HS-27A (cell line): ENCODE results near the gene UBL4A.

Source experiments
- DNase-seq: peaks from one replicate; pipeline ENCODE4 v3.0.0-alpha.2; 2012; ENCODE audit warnings: low read depth, missing footprints

The UBL4A gene

DNA sequence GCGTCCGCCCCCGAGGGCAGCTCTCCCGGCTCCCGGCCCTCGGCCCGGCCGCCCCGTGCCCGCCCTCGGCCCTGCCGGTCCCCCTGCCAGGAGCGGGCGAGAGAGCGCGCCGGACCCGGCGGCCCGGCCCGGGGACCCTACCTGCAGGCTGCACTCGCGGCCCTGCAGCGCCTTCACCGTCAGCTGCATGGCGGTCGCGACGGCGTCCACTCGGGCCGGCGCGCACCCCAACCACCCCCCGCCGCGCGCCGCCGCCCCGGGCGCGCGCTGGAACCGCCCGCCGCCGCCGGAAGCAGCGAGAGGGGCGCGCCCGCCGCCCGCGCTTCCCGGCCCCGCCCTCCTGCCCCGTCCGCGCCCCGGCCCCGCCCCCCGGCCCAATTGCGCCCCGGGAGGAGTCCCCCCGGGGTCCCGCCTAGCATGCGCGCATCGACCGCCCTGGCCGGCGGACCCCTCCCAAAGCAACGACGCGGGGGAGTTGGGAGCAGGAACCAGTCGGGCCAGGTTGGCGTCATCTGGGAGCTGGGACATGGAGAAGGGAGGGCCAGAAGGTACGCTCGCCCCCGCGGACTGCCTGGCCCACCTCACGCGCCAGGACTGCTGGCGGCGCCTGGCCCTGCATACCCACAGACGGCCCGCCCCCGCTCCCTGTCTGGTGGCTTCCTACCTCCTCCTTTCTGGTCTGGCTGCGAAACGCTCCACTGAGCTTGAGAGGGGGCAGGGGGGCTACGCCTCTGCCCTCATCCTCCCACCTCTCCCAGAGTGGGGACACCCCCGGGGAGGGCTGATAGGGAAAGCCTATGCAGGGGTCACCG is at the start of gene UBL4A:
Gene UBL4A (minus strand): TSS at position 220 of the 812 bp plus-strand sequence. CDS start 31 bp downstream, at position 189.
- no peak for DNase-seq

DNA sequence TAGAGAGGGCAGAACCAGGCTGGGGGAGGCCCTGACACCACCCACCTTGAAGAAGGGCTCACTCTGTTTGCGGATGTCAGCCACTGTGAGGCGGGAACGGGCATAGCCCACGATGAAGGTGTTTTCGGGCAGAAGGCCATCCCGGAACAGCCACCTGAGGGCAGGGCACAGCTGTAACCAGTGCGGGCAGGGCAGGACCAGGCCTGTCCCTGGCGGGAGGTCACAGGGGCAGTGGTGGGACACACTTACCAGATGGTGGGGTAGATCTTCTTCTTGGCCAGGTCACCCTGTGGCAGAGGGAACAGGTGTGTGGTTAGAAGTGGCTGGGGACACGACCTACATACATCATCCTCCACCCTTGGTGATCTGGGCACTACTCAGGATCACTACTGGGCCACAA is 49.5 kb upstream of the UBL4A start:
- no peak for DNase-seq

DNA sequence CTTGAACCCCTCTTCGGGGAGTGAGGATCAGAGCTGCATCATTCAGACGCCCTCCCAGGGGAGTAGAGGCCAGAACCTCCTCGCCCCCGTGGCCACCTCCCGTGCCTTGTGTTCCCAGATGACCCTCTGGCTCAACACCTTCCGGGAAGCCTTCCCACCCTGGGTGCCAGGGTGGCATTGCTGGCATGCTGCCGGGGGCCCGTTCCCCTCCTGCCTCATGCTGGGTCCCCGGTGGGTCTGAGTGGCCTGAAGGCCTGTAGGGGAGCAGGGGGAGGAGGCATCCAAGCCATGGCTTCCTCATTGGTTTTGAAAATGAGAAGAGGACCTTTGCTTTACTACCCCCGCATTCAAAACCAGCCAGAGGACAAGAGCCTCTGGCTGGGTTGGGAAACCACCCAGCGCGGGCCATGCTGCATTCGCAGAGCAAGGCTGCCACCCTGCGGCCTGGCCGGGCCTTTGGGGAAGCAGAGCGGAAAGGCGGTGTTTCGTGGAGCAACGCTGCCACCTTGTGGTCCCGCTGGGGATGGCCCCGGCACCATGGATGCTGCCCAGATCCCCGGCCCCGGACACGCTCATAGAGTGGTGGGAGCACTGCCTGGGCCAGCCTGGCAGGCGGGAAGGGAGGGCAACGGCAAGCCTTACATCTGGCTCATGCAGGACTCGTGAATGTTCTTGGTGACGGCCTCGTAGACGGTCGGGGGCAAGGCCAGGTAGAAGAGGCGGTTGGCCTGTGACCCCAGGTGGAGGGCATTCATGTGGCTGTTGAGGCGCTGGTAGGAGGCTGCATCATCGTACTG is 48.3 kb upstream of the UBL4A start:
- DNase-seq, result no peak

DNA sequence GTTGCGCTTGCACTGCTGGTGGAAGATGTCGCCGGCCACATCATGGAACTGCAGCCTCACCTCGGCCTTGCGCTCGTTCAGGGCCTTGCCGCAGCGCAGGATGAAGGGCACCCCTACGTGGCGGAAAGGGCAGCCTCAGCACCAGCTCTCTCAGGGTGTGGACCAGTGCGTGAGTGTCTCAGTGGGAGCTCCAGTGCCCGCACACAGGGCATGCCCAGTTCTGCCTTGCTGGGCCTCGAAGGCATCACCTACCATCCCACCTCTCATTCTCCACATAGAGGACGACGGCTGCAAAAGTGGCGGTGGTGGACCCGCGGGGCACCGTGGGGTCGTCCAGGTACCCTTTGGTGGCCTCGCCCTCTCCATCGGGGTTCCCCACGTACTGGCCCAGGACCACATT is 46.3 kb upstream of the UBL4A start:
- DNase-seq, result no peak

DNA sequence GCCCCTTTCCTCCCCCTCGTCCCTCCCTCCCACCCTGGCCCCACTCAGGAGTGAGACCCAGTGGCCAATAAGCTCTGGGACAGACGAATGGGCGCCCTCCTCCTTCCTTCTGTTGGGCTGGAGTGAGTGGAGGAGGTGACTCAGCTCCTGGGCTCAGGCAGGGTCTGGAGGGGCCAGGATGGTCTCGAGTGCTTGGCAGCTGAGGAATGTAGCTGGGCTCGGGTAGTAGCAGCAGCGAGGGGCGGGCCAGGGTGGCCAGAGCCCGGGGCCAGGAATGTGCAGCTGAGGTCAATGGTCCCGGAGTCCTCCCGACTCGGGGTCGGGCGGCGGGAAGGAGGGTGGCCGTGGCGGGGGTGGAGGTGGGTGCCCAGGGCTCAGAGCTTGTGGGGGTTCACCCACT is 45.2 kb upstream of the UBL4A start:
- no peak for DNase-seq

DNA sequence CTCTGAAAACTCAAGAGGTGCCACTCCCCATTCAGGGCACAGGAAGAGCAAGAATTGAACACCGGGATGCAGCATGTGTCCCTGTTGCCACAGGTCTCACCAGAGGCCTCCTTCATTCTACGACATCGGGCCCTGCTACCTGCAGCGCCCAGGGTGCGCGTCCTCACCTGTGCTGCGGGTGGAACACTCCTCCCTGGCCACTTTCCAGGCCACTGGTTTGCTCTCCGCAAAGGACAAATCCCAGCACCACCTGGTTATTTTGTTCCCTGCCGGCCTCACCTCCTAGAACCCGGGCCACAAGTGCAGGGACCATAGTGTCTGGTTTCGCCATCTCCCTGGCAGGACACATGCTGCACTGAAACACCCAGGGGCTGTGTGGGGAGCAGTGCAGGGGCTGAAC is 43.9 kb upstream of the UBL4A start:
- DNase-seq, result no peak

DNA sequence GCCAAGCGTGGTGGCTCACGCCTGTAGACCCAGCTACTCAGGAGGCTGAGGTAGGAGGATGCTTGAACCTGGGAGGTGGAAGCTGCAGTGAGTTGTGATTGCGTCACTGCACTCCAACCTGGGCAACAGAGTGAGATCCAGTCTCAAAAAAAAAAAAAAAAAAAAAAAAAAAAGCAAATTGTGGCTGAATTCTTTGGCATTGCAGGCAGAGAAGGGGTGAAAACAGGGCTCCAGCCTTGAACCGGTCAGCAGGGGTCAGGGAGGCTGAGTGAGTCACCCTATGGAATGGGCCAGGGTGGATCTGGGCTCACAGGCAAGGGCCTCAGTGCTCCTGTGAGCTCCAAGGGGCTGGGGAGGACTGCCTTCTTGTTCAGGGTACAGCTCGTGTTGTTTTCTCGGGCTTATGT is 42.8 kb upstream of the UBL4A start:
- no peak for DNase-seq

DNA sequence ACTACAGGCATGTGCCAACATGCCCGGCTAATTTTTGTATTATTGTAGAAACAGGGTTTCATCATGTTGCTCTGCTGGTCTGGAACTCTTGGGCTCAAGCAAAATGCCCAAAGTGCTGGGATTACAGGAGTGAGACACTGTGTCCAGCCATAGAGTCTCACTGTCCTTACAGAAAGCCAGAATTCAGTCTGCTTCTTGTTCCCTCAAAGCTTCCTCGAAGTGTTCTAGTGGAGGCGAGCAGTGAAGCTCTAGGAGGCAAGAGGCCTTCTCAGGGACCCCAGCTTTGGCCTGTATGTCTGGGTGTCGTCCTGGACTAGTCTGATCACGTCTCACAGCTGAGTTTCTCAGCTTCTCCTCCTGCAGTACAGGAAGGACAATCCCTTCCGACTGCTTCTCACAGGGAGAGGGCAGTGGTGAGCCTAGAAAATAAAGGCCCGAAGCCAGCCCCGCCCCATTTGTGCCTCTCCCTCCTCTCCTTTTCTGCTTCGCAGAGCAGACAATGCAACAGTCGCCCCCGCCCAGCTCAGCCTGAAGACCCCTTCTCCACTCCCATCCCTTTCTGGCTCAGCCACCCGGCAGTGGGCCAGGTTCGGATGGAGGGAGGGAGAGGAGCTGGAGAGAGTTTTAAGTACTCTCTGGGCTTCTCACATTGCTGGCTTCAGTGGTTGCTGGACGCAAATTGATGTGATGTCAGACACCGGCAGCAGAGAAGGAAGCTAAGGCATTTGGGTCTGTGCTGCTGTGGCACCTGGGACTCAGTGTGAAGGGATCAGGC is 40.7 kb upstream of the UBL4A start:
- no peak for DNase-seq

DNA sequence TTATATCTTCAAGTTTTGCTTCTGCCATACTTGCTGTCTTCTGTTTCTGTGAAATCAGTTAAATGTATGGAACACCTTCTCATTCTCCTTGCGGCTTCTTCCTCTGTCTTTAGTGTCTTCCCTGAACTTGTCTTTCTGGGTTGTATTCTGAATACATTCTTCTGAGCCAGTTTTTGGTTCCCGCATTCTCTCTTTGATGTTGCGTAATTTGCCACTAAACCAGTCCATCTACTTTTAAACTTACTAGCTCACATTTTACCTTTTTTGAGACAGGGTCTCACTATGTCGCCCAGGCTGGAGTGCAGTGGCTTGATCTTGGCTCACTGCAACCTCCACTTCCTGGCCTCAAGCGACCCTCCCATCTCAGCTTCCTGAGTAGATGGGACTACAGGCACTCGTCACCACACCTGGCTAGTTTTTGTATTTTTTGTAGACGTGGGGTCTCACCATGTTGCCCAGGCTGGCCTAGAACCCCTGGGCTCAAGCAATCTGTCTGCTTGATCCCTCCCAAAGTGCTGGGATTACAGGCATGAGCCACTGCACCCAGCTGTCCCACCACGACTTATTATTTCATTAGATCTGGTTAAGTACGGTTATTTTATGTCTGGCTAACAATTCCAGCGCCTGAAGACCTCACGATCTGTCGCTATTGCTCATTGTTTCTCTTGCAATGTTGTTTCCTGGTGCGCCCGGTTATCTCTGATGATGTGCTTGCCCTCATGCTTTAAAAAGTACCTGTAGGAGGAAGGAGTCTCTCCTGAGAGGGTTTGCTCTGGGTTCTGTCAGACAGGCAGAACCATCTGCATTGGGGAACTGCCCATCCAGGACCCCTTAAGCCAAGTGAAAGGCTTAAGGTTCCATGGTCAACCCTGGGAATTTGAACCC is 39.4 kb upstream of the UBL4A start:
- no peak for DNase-seq

DNA sequence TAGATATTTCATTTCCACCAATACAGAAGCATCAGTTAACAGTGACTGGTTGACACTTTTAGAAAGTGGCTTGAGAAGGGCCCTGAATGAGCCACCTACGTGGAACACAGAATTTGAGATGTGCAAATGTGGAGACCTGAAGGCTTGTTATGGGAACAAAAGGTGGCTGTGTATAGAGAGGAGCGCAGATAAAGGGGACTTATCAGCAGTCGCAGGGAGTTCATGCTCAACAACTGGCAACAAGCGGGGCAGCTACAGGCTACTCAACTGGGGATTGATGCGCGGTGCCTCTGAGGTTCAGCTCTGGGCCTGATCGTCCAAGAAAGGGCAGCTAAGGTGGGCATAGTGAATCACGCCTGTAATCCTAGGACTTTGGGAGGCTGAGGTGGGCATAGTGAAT is 33.0 kb upstream of the UBL4A start:
- no peak for DNase-seq

DNA sequence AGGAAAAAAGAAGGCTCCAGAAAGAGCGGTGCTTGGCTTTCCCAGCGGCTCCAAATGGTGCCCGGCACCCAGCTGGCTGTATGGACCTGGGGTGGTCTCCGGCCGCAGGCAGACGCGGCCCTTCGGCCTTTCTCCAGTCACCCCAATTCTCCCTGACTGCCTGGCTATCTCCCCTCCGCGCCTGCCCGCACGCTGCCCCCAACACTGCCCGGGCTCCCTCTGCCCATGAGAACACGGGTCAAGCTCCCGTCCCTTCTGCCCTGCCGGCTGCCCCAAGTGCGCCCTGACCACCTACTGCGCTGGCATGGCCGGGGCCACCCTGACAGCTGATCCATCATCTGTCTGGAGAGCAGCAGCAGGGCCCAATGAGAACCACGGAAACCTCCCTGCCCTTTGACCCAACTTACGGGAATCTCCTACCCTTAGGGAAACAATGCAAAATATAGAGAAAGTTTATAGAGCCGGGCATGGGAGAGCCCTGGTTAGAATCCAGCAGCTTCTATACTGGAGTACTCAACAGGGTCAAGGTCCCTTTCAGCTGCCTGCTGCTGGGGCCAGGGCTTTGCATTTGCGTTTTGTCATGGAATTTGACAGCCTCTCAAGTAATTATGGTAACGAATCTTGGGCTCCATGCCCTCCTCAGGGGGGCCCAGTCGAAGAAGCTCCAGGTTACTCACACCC is 30.8 kb upstream of the UBL4A start:
- DNase-seq, result no peak

DNA sequence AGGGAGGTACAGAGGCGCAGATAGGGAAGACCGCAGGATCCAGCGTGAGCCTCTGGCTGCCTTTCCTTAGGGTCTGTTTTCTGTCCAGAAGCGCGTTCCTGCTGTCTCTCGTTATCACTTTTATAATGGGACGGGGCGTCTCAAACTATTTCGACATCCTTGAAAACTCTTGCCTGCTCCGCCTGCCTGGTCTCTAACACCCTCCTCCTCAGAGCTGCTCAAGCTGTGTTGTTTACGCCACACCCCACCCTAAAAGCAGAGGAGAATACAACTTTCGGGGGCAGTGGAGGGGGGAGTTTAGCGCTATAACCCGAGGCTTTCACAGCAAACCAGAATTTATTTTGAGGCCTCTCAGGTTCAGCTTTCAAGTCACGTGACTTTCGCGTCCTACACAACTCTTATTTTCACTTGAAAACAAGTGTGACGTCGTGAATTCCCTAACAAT is 30.3 kb upstream of the UBL4A start:
- no peak for DNase-seq

DNA sequence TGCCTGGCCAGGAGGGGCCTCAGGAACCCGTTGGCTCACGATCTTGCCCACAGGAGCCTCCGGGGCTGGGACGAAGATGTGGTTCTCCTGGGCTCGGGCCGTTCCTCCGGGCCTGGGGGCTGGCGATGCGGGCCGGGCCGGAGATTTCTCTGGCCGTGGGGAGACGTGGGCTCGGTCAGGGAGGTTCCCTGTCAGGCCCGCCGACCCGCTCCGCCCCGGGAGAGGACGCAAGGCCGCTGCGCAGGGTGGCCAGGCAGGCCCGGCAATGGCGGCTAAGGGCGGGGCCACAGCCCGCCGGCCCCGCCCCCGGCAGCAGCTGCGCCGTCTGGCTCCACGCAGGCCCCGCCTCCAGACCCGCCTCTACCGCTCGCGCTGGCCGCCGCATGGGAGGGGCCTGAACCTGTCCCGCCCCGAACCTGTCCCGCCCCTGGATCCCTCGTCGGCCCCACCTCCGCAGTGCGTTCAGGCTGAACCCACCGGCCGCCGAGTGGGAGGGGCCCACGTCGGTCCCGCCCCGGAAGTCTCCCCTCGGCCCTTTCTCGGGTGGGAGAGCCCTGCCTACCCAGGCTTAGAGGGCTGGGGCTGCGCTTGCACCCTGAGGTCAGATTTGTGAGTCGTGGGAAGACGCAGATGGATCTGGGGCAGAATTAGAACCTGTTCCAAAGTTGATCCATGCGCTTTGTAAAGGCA is 29.7 kb upstream of the UBL4A start, which contains the start of gene FAM3A:
Gene FAM3A (minus strand): TSS at position 267 of the 690 bp plus-strand sequence. CDS start 460 bp downstream, outside the sequence.
- DNase-seq, result no peak

DNA sequence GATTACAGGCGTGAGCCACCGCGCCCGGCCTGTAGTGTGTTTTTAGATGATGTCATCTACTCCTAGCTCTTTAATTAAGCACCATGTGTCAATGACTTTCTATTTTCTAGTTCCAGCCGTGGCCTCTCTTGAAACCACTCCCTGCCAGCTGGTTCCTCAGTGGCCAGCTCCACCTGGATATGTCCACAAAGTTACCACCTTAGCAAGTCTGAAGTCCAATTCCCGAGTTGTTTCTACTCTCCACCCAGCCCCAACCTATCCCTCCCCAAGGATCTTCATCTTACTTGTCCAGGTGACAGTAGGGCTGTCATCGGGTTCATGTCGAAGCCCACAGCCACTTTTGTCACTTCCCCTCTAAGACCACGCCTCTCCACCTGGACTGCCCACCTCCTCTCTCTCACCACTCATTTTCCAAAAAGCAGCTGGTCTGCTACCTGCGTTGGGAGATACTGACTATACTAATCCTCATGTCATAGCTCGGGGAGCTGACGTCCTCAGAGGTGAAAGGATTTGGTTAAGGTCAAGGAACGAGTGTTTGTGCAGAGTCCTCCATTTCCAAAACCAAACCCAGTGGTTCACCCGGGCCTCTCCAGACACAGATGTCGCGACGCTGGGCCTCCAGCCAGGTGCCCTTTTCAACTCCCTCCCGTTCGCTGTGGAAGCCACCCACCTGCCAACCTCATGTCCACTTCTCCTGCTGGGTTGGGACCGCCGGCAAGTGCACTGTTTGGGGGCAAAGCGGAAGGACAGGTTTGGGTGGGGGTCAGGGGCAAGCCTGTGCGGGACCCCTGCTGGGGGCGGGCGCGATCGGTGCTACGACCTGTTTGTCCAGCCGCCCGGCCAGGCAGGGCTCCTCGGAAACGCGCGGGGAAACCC is 28.9 kb upstream of the UBL4A start:
- no peak for DNase-seq

DNA sequence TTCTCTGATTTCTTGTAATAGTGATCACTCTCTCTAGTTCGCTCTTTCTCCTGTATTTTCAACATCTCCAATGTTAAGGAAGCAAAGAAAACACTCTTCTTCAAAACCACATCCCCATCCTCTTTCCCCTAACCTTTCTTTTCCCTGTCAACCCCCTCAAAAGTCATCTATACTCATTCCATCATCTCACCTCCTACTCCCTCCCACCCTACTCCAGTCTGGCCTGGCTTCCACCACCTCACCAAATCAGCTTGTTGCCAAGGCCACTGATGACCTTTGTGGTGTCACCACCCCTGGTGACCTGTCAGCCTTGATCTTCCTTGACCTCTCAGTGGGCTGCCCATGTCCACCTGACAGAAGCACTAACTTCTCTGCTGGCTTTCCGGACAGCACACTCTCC is 27.3 kb upstream of the UBL4A start:
- no peak for DNase-seq

DNA sequence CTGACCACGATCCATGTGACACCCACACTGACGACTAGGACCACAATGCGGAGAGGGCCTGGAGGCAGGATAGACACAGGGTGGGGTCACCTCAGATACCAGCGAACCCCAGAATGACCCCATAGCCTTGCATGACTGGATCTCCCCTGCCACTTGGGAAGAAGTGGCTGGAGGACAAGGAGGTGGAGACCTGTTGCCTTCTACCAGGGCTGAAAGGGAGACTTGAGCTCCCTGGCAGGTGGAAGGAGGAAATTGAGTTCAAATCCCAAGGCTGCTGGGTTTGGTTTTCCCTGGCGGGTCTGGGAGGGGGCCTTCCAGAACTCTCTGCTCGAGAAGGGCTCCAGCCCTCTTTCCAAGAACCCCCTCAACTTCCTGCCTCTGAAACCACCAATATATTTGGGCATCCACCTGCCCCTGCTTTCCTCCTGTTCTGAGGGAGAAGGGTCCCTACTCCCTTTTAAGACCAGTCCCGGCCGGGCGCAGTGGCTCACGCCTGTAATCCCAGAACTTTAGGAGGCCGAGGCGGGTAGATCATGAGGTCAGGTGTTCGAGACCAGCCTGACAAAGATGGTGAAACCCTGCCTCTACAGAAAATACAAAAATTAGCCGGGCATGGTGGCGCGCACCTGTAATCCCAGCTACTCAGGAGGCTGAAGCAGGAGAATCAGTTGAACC is 26.6 kb upstream of the UBL4A start:
- no peak for DNase-seq

DNA sequence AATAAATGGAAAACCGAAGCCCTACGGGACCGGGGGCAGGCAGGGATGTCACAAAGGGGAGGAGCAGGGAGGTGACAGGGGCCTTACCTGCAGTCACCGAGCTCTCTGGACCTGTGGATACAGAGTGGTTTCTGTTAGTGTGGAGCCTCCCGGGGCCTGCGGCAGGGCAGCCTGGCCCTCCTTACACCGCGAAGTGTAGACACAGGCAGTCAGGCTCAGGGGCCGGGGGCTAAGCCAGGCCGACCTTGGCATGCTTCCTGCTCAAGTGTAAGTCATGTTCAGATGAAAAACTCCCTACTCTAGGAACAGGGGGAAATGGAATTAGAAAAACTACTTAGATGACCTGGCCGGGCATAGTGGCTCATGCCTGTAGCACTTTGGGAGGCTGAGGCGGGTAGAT is 25.3 kb upstream of the UBL4A start:
- DNase-seq, result no peak

DNA sequence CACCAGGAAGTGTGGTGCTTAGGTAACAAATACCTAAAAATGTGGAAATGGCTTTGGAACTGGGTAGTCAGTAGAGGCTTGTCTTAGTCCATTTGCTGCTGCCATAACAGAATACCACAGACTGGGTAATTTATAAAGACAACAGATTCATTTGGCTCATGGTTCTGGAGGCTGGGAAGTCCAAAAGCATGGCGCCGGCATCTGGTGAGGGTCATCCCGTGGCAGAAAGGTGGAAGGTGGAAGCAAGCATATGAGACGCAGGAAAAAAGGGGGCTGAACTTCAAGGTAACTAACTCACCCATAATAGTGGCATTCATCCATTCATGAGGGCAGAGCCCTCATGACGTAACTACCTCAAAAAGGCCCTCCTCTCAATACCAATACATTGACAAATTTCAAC is 23.0 kb upstream of the UBL4A start:
- no peak for DNase-seq

DNA sequence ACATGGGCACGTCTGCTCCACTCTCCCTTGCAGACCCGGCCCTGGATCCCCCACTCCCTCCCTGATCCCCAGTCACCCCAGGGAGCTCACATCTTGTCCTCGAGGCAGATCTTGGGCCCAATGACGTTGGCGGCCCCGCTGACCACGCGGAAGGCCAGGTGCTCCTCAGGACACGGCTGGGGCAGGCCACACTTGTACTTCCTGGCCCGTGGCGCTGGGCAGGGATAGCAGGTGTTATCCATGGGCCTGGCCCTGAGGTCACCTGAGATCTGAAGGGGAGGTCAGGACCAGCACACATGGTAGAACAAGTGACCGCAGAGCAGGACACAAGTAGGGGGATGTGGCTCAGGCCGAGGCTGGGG is 21.9 kb upstream of the UBL4A start:
- DNase-seq, result no peak
